Measurements from ENCODE around the gene RNASEH1. TPM values are rescaled to one million over a fixed set of nuclear protein-coding genes. Genes with fewer than 3 reads are reported as not detected.
A peak's percentile ranks its signal among the peaks of the same experiment; 100 is the strongest.

RNASEH1 gene
- total and polyA plus RNA-seq, 10 of the 15 experiments (the other 5 are each of a cell fraction or from before 2014, with no cell fraction given): 18.2 to 68.5 (median 28.2) TPM

DNA sequence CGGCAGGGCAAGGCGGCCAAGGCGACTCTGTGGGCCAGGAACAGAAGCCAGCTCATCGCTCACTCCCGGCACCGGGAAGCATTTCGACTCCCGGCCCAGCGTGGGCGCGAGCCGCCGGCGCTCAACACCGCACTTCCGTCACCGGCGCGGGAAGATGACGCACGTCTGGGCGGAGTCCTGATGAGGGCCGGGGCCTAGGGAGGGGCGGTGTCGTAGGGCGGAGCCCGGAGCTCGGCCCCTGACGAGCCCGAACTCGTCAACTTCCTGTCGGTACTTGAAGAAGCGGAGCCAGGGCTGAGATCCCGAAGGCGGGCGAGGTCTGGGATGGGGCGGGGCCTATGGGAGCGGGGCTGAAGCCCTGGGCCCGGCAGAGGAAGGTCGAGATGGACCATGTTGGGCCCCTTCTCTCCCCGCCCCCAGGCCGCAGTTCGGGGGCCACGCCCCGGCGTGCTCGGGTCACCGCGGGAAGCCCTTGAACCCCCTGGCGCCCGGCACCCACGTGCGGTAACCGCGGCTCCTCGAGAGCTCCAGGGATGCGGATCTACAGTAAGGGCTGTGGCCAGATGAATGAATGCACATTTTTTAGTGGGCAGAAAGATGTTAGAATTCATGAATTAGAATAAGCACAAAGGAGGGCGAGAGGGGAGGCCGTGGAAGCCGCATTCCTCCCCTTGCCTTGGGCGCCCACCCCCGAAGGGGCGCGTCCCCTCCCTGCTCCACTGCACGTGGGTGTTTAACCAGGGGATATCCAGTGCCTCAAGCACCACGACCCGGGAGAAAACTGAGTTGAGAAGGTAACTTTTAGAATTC is at the start of gene RNASEH1 (continued):
- TF ChIP-seq RELA (IDR thresholded peaks at IDR 0.05; ENCODE audit: borderline replicate concordance, partially characterized antibody) (no peak), RB1 (IDR thresholded peaks at IDR 0.05; ENCODE audit: borderline replicate concordance) (peak; percentile 42; the same call in 1 of the 2 replicates), ESRRA (IDR thresholded peaks at IDR 0.05; ENCODE audit: low read length) (no peak), NR2F1 (conservative IDR thresholded peaks at IDR 0.05) (peak; percentile 93), NFYB (IDR thresholded peaks at IDR 0.05; ENCODE audit: insufficient read depth, low read depth, low read length) (no peak), STAT1 (conservative IDR thresholded peaks at IDR 0.05) (peak; percentile 2; the same call in 1 of the 2 replicates), HDAC6 (IDR thresholded peaks at IDR 0.05; ENCODE audit: unreplicated experiment) (peak; percentile 28), ZNF274 (IDR thresholded peaks at IDR 0.05; ENCODE audit: insufficient read depth, insufficient read length) (no peak), CREB1 (IDR thresholded peaks at IDR 0.05; ENCODE audit: low read depth) (peak; percentile 99), HCFC1 (IDR thresholded peaks at IDR 0.05; ENCODE audit: low read length) (peak; percentile 76), TAF1 (IDR thresholded peaks at IDR 0.05; ENCODE audit: borderline replicate concordance, low read depth, low read length) (peak; percentile 51; the same call in 1 of the 2 replicates), RBBP5 (conservative IDR thresholded peaks at IDR 0.05) (no peak), KDM1A (IDR thresholded peaks at IDR 0.05; ENCODE audit: borderline replicate concordance) (no peak), MYB (IDR thresholded peaks at IDR 0.05; ENCODE audit: borderline replicate concordance, low read depth, low read length) (no peak), FOXK2 (IDR thresholded peaks at IDR 0.05) (peak; percentile 67; the same call in 1 of the 2 replicates)
- TF ChIP-seq, protein P1, sequence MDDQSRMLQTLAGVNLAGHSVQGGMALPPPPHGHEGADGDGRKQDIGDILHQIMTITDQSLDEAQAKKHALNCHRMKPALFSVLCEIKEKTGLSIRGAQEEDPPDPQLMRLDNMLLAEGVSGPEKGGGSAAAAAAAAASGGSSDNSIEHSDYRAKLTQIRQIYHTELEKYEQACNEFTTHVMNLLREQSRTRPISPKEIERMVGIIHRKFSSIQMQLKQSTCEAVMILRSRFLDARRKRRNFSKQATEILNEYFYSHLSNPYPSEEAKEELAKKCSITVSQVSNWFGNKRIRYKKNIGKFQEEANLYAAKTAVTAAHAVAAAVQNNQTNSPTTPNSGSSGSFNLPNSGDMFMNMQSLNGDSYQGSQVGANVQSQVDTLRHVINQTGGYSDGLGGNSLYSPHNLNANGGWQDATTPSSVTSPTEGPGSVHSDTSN (IDR thresholded peaks at IDR 0.05; ENCODE audit: insufficient replicate concordance, low read depth, low read length): no peak
- TF ChIP-seq, protein P2, sequence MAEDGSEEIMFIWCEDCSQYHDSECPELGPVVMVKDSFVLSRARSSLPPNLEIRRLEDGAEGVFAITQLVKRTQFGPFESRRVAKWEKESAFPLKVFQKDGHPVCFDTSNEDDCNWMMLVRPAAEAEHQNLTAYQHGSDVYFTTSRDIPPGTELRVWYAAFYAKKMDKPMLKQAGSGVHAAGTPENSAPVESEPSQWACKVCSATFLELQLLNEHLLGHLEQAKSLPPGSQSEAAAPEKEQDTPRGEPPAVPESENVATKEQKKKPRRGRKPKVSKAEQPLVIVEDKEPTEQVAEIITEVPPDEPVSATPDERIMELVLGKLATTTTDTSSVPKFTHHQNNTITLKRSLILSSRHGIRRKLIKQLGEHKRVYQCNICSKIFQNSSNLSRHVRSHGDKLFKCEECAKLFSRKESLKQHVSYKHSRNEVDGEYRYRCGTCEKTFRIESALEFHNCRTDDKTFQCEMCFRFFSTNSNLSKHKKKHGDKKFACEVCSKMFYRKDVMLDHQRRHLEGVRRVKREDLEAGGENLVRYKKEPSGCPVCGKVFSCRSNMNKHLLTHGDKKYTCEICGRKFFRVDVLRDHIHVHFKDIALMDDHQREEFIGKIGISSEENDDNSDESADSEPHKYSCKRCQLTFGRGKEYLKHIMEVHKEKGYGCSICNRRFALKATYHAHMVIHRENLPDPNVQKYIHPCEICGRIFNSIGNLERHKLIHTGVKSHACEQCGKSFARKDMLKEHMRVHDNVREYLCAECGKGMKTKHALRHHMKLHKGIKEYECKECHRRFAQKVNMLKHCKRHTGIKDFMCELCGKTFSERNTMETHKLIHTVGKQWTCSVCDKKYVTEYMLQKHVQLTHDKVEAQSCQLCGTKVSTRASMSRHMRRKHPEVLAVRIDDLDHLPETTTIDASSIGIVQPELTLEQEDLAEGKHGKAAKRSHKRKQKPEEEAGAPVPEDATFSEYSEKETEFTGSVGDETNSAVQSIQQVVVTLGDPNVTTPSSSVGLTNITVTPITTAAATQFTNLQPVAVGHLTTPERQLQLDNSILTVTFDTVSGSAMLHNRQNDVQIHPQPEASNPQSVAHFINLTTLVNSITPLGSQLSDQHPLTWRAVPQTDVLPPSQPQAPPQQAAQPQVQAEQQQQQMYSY (CRISPR knock-in tag; IDR thresholded peaks at IDR 0.05): no peak
- TF ChIP-seq, protein P3, sequence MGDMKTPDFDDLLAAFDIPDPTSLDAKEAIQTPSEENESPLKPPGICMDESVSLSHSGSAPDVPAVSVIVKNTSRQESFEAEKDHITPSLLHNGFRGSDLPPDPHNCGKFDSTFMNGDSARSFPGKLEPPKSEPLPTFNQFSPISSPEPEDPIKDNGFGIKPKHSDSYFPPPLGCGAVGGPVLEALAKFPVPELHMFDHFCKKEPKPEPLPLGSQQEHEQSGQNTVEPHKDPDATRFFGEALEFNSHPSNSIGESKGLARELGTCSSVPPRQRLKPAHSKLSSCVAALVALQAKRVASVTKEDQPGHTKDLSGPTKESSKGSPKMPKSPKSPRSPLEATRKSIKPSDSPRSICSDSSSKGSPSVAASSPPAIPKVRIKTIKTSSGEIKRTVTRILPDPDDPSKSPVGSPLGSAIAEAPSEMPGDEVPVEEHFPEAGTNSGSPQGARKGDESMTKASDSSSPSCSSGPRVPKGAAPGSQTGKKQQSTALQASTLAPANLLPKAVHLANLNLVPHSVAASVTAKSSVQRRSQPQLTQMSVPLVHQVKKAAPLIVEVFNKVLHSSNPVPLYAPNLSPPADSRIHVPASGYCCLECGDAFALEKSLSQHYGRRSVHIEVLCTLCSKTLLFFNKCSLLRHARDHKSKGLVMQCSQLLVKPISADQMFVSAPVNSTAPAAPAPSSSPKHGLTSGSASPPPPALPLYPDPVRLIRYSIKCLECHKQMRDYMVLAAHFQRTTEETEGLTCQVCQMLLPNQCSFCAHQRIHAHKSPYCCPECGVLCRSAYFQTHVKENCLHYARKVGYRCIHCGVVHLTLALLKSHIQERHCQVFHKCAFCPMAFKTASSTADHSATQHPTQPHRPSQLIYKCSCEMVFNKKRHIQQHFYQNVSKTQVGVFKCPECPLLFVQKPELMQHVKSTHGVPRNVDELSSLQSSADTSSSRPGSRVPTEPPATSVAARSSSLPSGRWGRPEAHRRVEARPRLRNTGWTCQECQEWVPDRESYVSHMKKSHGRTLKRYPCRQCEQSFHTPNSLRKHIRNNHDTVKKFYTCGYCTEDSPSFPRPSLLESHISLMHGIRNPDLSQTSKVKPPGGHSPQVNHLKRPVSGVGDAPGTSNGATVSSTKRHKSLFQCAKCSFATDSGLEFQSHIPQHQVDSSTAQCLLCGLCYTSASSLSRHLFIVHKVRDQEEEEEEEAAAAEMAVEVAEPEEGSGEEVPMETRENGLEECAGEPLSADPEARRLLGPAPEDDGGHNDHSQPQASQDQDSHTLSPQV (IDR thresholded peaks at IDR 0.05): 0 out of 2 replicates have a peak, but pooled peaks have one; percentile 23
- TF ChIP-seq, protein P4, sequence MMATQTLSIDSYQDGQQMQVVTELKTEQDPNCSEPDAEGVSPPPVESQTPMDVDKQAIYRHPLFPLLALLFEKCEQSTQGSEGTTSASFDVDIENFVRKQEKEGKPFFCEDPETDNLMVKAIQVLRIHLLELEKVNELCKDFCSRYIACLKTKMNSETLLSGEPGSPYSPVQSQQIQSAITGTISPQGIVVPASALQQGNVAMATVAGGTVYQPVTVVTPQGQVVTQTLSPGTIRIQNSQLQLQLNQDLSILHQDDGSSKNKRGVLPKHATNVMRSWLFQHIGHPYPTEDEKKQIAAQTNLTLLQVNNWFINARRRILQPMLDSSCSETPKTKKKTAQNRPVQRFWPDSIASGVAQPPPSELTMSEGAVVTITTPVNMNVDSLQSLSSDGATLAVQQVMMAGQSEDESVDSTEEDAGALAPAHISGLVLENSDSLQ (IDR thresholded peaks at IDR 0.05): peak; percentile 73
